ENCODE results near the gene SEC61B.

DNA sequence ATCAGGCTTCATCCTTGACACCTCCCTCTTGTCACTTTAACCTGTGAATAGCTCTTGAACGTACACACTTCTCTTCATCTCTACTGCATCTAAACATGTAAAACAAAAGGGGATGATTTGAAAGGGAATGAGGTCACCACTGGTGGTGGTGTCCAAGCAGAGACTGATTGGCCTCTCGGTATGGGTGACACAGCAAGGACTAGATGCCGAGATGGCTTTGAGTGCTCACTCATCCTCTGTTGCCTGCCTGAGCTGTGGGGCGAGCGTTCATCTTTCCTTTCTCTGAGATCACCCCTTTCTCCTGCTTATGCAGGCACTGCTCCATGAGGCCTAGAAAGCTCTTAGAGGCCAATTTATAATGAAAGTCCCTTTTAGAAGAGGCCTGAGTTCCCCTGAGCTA is 51.9 kb downstream of the SEC61B start:
- TF ChIP-seq, protein P1, sequence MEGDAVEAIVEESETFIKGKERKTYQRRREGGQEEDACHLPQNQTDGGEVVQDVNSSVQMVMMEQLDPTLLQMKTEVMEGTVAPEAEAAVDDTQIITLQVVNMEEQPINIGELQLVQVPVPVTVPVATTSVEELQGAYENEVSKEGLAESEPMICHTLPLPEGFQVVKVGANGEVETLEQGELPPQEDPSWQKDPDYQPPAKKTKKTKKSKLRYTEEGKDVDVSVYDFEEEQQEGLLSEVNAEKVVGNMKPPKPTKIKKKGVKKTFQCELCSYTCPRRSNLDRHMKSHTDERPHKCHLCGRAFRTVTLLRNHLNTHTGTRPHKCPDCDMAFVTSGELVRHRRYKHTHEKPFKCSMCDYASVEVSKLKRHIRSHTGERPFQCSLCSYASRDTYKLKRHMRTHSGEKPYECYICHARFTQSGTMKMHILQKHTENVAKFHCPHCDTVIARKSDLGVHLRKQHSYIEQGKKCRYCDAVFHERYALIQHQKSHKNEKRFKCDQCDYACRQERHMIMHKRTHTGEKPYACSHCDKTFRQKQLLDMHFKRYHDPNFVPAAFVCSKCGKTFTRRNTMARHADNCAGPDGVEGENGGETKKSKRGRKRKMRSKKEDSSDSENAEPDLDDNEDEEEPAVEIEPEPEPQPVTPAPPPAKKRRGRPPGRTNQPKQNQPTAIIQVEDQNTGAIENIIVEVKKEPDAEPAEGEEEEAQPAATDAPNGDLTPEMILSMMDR (IDR thresholded peaks at IDR 0.05; ENCODE audit: extremely low read depth in 1 of 2, insufficient read depth in 1 of 2, low read depth in 1 of 2, low read length in 2 of 2) = no peak
- TF ChIP-seq, protein P2, sequence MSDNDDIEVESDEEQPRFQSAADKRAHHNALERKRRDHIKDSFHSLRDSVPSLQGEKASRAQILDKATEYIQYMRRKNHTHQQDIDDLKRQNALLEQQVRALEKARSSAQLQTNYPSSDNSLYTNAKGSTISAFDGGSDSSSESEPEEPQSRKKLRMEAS (IDR thresholded peaks at IDR 0.05; ENCODE audit: insufficient read depth, insufficient read length) = no peak

All from endothelial cell of umbilical vein (primary cell).